Progenitor cell of endocrine pancreas (in vitro differentiated cells): ENCODE results near the gene PCGF3. TPM values are rescaled to one million over a fixed set of nuclear protein-coding genes. Genes with fewer than 3 reads are reported as not detected.

Experiments
- DNase-seq: peaks from one replicate; pipeline ENCODE4 v3.0.0; 2021; ENCODE audit warnings: low spot score; ENCODE audit not compliant: unreplicated experiment
- H3K27ac Mint-ChIP-seq: 2 replicates; pipeline ENCODE4 v1.8.0; 2021; ENCODE audit warnings: mild to moderate bottlenecking, moderate library complexity, mixed read lengths
- H3K27me3 Mint-ChIP-seq: 2 replicates; pipeline ENCODE4 v1.8.0; 2021; ENCODE audit warnings: mixed read lengths
- H3K36me3 Mint-ChIP-seq: 2 replicates; pipeline ENCODE4 v1.8.0; 2022; ENCODE audit warnings: mixed read lengths; ENCODE audit not compliant: insufficient read depth
- H3K4me1 Mint-ChIP-seq: 2 replicates; pipeline ENCODE4 v1.8.0; 2021; ENCODE audit warnings: low read depth, mixed read lengths
- H3K4me3 Mint-ChIP-seq: 2 replicates; pipeline ENCODE4 v1.8.0; 2021; ENCODE audit warnings: low read depth, mild to moderate bottlenecking, moderate library complexity, mixed read lengths
- H3K9me3 Mint-ChIP-seq: 2 replicates; pipeline ENCODE4 v1.8.0; 2021; ENCODE audit warnings: low read depth, mixed read lengths
- CTCF ChIP-seq: fragments of 200-600 bp; sonication (generic); IDR thresholded peaks from one replicate; pipeline ENCODE4 v1.5.0; 2021; ENCODE audit warnings: antibody characterized with exemption, mild to moderate bottlenecking; ENCODE audit not compliant: unreplicated experiment
- total RNA-seq: library from RNA; stranded (reverse); gene quantifications from 2 replicates; pipeline ENCODE4 v1.2.1, GENCODE V29; 2021

Gene PCGF3
- total RNA-seq, 1 donor from 2014 or later = 79.8 TPM

GRCh38 chr4:710916-711315 lies 5.3 kb downstream of the PCGF3 start:
- Mint-ChIP-seq H3K9me3 (no peaks in the 10 kb centered on the region), H3K4me3 (no peak overlapping the region), H3K4me1 (peaks cover 16% of the 10 kb centered on the region), H3K27ac (no peak overlapping the region), H3K27me3 (no peaks in the 10 kb centered on the region), H3K36me3 (peaks cover 24% of the 10 kb centered on the region)
- TF ChIP-seq CTCF = no peak
- no peak for DNase-seq

GRCh38 chr4:712093-712492 lies 6.5 kb downstream of the PCGF3 start:
- peaks cover 24% of the 10 kb centered on the region for H3K36me3 Mint-ChIP-seq
- no peak overlapping the region for H3K27ac Mint-ChIP-seq
- no peak overlapping the region for H3K4me3 Mint-ChIP-seq
- DNase-seq = no peak
- no peaks in the 10 kb centered on the region for H3K27me3 Mint-ChIP-seq
- no peaks in the 10 kb centered on the region for H3K9me3 Mint-ChIP-seq
- TF ChIP-seq CTCF = no peak
- peaks cover 16% of the 10 kb centered on the region for H3K4me1 Mint-ChIP-seq

GRCh38 chr4:712916-713632 lies 7.4 kb downstream of the PCGF3 start:
- DNase-seq = no peak
- no peaks in the 10 kb centered on the region for H3K9me3 Mint-ChIP-seq
- no peak overlapping the region for H3K27ac Mint-ChIP-seq

GRCh38 chr4:714087-714486 lies 8.5 kb downstream of the PCGF3 start:
- Mint-ChIP-seq H3K27ac (peak overlapping the region; percentile 62), H3K36me3 (peaks cover 19% of the 10 kb centered on the region), H3K27me3 (no peaks in the 10 kb centered on the region), H3K4me3 (no peak overlapping the region), H3K9me3 (no peaks in the 10 kb centered on the region), H3K4me1 (peaks cover 14% of the 10 kb centered on the region)
- no peak for TF ChIP-seq CTCF
- no peak for DNase-seq

More at GRCh38 chr4:712916-713632, 7.4 kb downstream of the PCGF3 start:
- no peak for TF ChIP-seq CTCF
- Mint-ChIP-seq H3K27me3 (no peaks in the 10 kb centered on the region), H3K4me3 (no peak overlapping the region), H3K36me3 (peaks cover 24% of the 10 kb centered on the region), H3K4me1 (peaks cover 21% of the 10 kb centered on the region)

GRCh38 chr4:717601-718320 lies 12.1 kb downstream of the PCGF3 start:
- Mint-ChIP-seq H3K4me1 (peaks cover 6% of the 10 kb centered on the region), H3K27me3 (no peaks in the 10 kb centered on the region), H3K4me3 (no peak overlapping the region), H3K27ac (peak overlapping the region; percentile 92), H3K36me3 (peaks cover 16% of the 10 kb centered on the region), H3K9me3 (no peaks in the 10 kb centered on the region)
- no peak for DNase-seq
- TF ChIP-seq CTCF = no peak
